ENCODE data around the gene PLEKHF1. TPM values are rescaled to one million over a fixed set of nuclear protein-coding genes. Genes with fewer than 3 reads are reported as not detected.

Gene PLEKHF1
- total and polyA plus RNA-seq, 2 of the 8 experiments (the other 6 are each of a cell fraction or from before 2014, with no cell fraction given): 11.1 to 18.4 TPM

- no peak overlapping the region for H2AK5ac ChIP-seq (ENCODE audit: low read depth, low read length)
- H3K56ac ChIP-seq (replicated peaks; ENCODE audit: insufficient read length, low read depth, low read length): no peak overlapping the region
- no peak overlapping the region for H3K14ac ChIP-seq (ENCODE audit: insufficient read length)
- no peak overlapping the region for H2BK20ac ChIP-seq (ENCODE audit: low read length)
- ChIA-PET CTCF (ENCODE audit: partially characterized antibody) (interaction anchor here (0.7 to 0.8 kb wide), 3 partner anchors 12 to 77 kb away, joined by 3 read pairs; no protein-coding TSS in a partner anchor), POLR2A (ENCODE audit: partially characterized antibody) (interaction anchor here (0.6 kb wide), 1 partner anchor 312 kb away, joined by 3 read pairs; no protein-coding TSS in a partner anchor)
- no peaks in the 10 kb centered on the region for H3K36me3 ChIP-seq (ENCODE audit: control insufficient read depth in 2 of 4, insufficient read depth in 4 of 4, low read length in 3 of 4)
- H3K27me3 ChIP-seq (replicated peaks in 1 of 4; ENCODE audit: control insufficient read depth in 3 of 4, extremely low read depth in 1 of 4, insufficient read depth in 3 of 4, low read length in 3 of 4): no peaks in the 10 kb centered on the region
- H3K9ac ChIP-seq (replicated peaks in 1 of 4; ENCODE audit: extremely low read depth in 1 of 4, low read depth in 3 of 4, low read length in 3 of 4): no peak overlapping the region
- H3K79me2 ChIP-seq (ENCODE audit: control insufficient read depth in 1 of 2, insufficient read depth in 2 of 2, low read length in 2 of 2): no peaks in the 10 kb centered on the region
- no peak overlapping the region for H4K8ac ChIP-seq (ENCODE audit: extremely low read depth, insufficient read depth, low read length)
- H3K23ac ChIP-seq (ENCODE audit: insufficient read length): no peak overlapping the region
- H3K4me1 ChIP-seq (replicated peaks in 1 of 4; ENCODE audit: control insufficient read depth in 3 of 4, insufficient read depth in 4 of 4, low read length in 3 of 4): peaks cover 0 to 1% (median under 1%) of the 10 kb centered on the region in 4 experiments; a peak in 2 of 7 replicates
- H3K79me1 ChIP-seq (ENCODE audit: low read depth, low read length): no peaks in the 10 kb centered on the region
- no peak overlapping the region for H4K5ac ChIP-seq (ENCODE audit: insufficient read length, low read depth, low read length)
- no peak overlapping the region for H2BK15ac ChIP-seq (ENCODE audit: low read length)
- H2BK120ac ChIP-seq (replicated peaks; ENCODE audit: low read depth, low read length): no peak overlapping the region
- H3K4ac ChIP-seq (replicated peaks; ENCODE audit: insufficient read length, low read depth, low read length): no peak overlapping the region
- H3K9me3 ChIP-seq (ENCODE audit: insufficient read depth in 2 of 2, low read depth in 1 of 2, low read length in 1 of 2): no peaks in the 10 kb centered on the region
- H2BK5ac ChIP-seq (ENCODE audit: low read depth, low read length): no peak overlapping the region
- no peaks in the 10 kb centered on the region for H3K23me2 ChIP-seq (ENCODE audit: low read depth, low read length)
- H3K4me2 ChIP-seq (ENCODE audit: insufficient read depth in 1 of 2, low read depth in 2 of 2, low read length in 2 of 2): no peak overlapping the region
- no peak overlapping the region for H3K18ac ChIP-seq (ENCODE audit: extremely low read depth, low read length)
- no peak overlapping the region for H4K91ac ChIP-seq (replicated peaks; ENCODE audit: insufficient read length, low read length)
- H2BK12ac ChIP-seq (ENCODE audit: low read depth, low read length): no peak overlapping the region
- 90% methylated on average over 12 of the region's 12 CpGs; no CpG with 5 or more reads in 1 of the 2 experiments for WGBS, 2 experiments (ENCODE audit: extremely low coverage in 1 of 2, insufficient coverage in 1 of 2, insufficient read length in 1 of 2, insufficient replicate concordance in 2 of 2, low coverage in 1 of 2, low lambda C conversion rate in 2 of 2, missing lambda C conversion rate in 1 of 2)
- DNase-seq (ENCODE audit: low read depth in 1 of 2, low spot score in 2 of 2) (no peak), FAIRE-seq (no peak)
- no peaks in the 10 kb centered on the region for H4K20me1 ChIP-seq (replicated peaks in 1 of 2; ENCODE audit: control insufficient read depth in 1 of 2, insufficient read depth in 2 of 2, low read length in 2 of 2)
- no peak overlapping the region for H3K27ac ChIP-seq (ENCODE audit: low read depth, low read length)
- H2AFZ ChIP-seq (ENCODE audit: low read length): no peak overlapping the region
- no peak for TF ChIP-seq CHD1 (IDR thresholded peaks at IDR 0.05; ENCODE audit: low read depth, low read length)
- TF ChIP-seq HDAC6 (IDR thresholded peaks at IDR 0.05; ENCODE audit: low read depth, low read length): no peak
- no peak for TF ChIP-seq MAFK (IDR thresholded peaks at IDR 0.05; ENCODE audit: low read depth, low read length)
- TF ChIP-seq JUN (IDR thresholded peaks at IDR 0.05; ENCODE audit: low read depth, low read length): no peak
- TF ChIP-seq FOSL1 (IDR thresholded peaks at IDR 0.05; ENCODE audit: insufficient read depth, low read depth, low read length): no peak
- no peak for TF ChIP-seq SIX5 (IDR thresholded peaks at IDR 0.05; ENCODE audit: low read depth, low read length)
- TF ChIP-seq CEBPB (IDR thresholded peaks at IDR 0.05; ENCODE audit: low read depth, low read length): no peak
- TF ChIP-seq CTCF (IDR thresholded peaks at IDR 0.05; ENCODE audit: control extremely low read depth in 1 of 3, insufficient read depth in 1 of 3, low read depth in 1 of 3, low read length in 3 of 3): no peak
- no peak for TF ChIP-seq SP4 (IDR thresholded peaks at IDR 0.05; ENCODE audit: low read length)
- no peak for TF ChIP-seq SUZ12 (IDR thresholded peaks at IDR 0.05; ENCODE audit: low read length)
- no peak for TF ChIP-seq PHF8 (conservative IDR thresholded peaks at IDR 0.05; ENCODE audit: low read depth, low read length)
- no peak overlapping the region for H3K4me3 ChIP-seq (ENCODE audit: extremely low read depth in 1 of 4, insufficient read depth in 2 of 4, low read depth in 3 of 4, low read length in 4 of 4)
Observed at GRCh38 chr19:29640231-29640630, 25.0 kb upstream of the PLEKHF1 start.

All from H1 (cell line).